HEK293T (cell line): ENCODE measurements around the gene BOD1L2.

Source experiments
- BHLHE40 ChIP-seq: fragments of 450-650 bp; IDR thresholded peaks from 2 replicates; pipeline ENCODE4 v1.6.1; 2016; ENCODE audit warnings: mild to moderate bottlenecking, moderate library complexity, borderline replicate concordance
- CTBP1 ChIP-seq: fragments of 450-650 bp; IDR thresholded peaks from 2 replicates; pipeline ENCODE4 v1.6.1; 2016; ENCODE audit warnings: borderline replicate concordance
- ELF4 ChIP-seq: fragments of 450-650 bp; IDR thresholded peaks from 2 replicates; pipeline ENCODE4 v1.6.1; 2017; ENCODE audit warnings: antibody characterized with exemption
- FOXK2 ChIP-seq: fragments of 450-650 bp; IDR thresholded peaks from 2 replicates; pipeline ENCODE4 v1.6.1; 2016; ENCODE audit warnings: mild to moderate bottlenecking
- FOXM1 ChIP-seq: fragments of 450-650 bp; IDR thresholded peaks from 2 replicates; pipeline ENCODE4 v1.6.1; 2017; ENCODE audit warnings: mild to moderate bottlenecking, borderline replicate concordance
- HDGF ChIP-seq: fragments of 450-650 bp; IDR thresholded peaks from 2 replicates; pipeline ENCODE4 v1.6.1; 2017; ENCODE audit warnings: antibody characterized with exemption, borderline replicate concordance
- L3MBTL2 ChIP-seq: fragments of 450-650 bp; conservative IDR thresholded peaks from 2 replicates; pipeline ENCODE4 v1.6.1; 2016; ENCODE audit warnings: mild to moderate bottlenecking
- NFRKB ChIP-seq: fragments of 450-650 bp; IDR thresholded peaks from 2 replicates; pipeline ENCODE4 v1.6.1; 2016; ENCODE audit warnings: mild to moderate bottlenecking, moderate library complexity
- SP1 ChIP-seq: fragments of 450-650 bp; IDR thresholded peaks from 2 replicates; pipeline ENCODE4 v1.6.1; 2017
- SUZ12 ChIP-seq: fragments of 450-650 bp; IDR thresholded peaks from 2 replicates; pipeline ENCODE4 v1.6.1; 2016; ENCODE audit warnings: mild to moderate bottlenecking
- ZNF384 ChIP-seq: fragments of 450-650 bp; IDR thresholded peaks from 2 replicates; pipeline ENCODE4 v1.6.1; 2016
- TF ChIP-seq, protein P1 (sequence below): fragments of 450-650 bp; IDR thresholded peaks from 2 replicates; pipeline ENCODE4 v1.6.1; 2016

DNA sequence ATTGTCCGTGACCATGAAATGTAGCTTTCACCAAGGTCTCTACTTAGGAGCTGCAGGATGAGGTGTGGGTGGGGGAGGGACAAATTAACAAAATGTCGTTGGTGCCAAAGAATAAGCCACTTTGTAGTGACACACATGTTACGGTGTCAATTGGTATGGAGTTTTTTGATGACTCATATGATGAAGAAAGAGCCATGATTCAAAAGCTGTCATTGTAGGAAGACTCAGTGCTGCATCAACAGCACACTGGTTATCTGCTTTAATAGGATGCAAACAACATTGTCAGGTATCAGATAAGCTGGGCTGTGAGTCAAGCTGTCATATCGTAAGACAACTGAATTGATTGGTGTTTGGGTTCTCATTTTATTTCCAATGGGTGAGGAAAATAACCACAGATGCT is 36.6 kb upstream of the BOD1L2 start:
- TF ChIP-seq BHLHE40 (no peak), FOXM1 (no peak), SUZ12 (no peak), L3MBTL2 (no peak), CTBP1 (no peak), ZNF384 (no peak), SP1 (no peak), FOXK2 (no peak), ELF4 (no peak), HDGF (no peak), NFRKB (no peak)
- TF ChIP-seq, protein P1, sequence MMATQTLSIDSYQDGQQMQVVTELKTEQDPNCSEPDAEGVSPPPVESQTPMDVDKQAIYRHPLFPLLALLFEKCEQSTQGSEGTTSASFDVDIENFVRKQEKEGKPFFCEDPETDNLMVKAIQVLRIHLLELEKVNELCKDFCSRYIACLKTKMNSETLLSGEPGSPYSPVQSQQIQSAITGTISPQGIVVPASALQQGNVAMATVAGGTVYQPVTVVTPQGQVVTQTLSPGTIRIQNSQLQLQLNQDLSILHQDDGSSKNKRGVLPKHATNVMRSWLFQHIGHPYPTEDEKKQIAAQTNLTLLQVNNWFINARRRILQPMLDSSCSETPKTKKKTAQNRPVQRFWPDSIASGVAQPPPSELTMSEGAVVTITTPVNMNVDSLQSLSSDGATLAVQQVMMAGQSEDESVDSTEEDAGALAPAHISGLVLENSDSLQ = no peak
